Measurements from ENCODE around the gene PRKAB1. TPM values are rescaled to one million over a fixed set of nuclear protein-coding genes. Genes with fewer than 3 reads are reported as not detected.
A peak's percentile ranks its signal among the peaks of the same experiment; 100 is the strongest.

Gene PRKAB1
- total RNA-seq, 1 donor from 2014 or later: 22.7 TPM

GRCh38 chr12:119679490-119679889 lies 11.6 kb downstream of the PRKAB1 start:
- H3K4me1 Mint-ChIP-seq (ENCODE audit: low read depth, unreplicated experiment): no peaks in the 10 kb centered on the region
- no peak for DNase-seq (ENCODE audit: low read depth)
- H2AFZ ChIP-seq (ENCODE audit: low read depth, low read length): no peak overlapping the region
- no peak overlapping the region for H3K27ac Mint-ChIP-seq (ENCODE audit: unreplicated experiment)
- no peak overlapping the region for H3K27ac ChIP-seq (ENCODE audit: low read depth, low read length)
- no peaks in the 10 kb centered on the region for H3K9me3 ChIP-seq (ENCODE audit: insufficient read depth, low read depth, low read length)
- no peak for FAIRE-seq
- no peak overlapping the region for H3K4me3 ChIP-seq (ENCODE audit: insufficient read depth, low read depth, low read length)
- peaks cover 55% of the 10 kb centered on the region for H3K36me3 ChIP-seq (ENCODE audit: insufficient read depth, low read length)
- peak overlapping the region; percentile 12 for H3K4me3 Mint-ChIP-seq (ENCODE audit: unreplicated experiment)
- H4K20me1 ChIP-seq (ENCODE audit: insufficient read depth, low read length): peaks cover 5% of the 10 kb centered on the region
- peaks cover 2% of the 10 kb centered on the region for H3K9me3 Mint-ChIP-seq (ENCODE audit: unreplicated experiment)
- no peaks in the 10 kb centered on the region for H3K27me3 Mint-ChIP-seq (ENCODE audit: low read depth, unreplicated experiment)
- TF ChIP-seq EZH2 (IDR thresholded peaks at IDR 0.05; ENCODE audit: insufficient read depth, low read length) (no peak), CTCF (IDR thresholded peaks at IDR 0.05; ENCODE audit: insufficient read depth, low read depth, low read length) (no peak)
- no peak overlapping the region for H3K4me2 ChIP-seq (ENCODE audit: low read length)
- peaks cover 23% of the 10 kb centered on the region for H3K36me3 Mint-ChIP-seq (ENCODE audit: low read depth, unreplicated experiment)
- no peaks in the 10 kb centered on the region for H3K27me3 ChIP-seq (ENCODE audit: insufficient read depth, low read length)
- no peak overlapping the region for H3K9ac ChIP-seq (ENCODE audit: low read length)
- H3K79me2 ChIP-seq (ENCODE audit: insufficient read depth, low read length): no peaks in the 10 kb centered on the region
- peaks cover 5% of the 10 kb centered on the region for H3K4me1 ChIP-seq (ENCODE audit: insufficient read depth, low read length)

- Histone ChIP-seq H2AFZ (ENCODE audit: low read depth, low read length) (no peak overlapping the region), H4K20me1 (ENCODE audit: insufficient read depth, low read length) (peaks cover 4% of the 10 kb centered on the region), H3K4me3 (ENCODE audit: insufficient read depth, low read depth, low read length) (no peak overlapping the region), H3K79me2 (ENCODE audit: insufficient read depth, low read length) (no peaks in the 10 kb centered on the region), H3K4me1 (ENCODE audit: insufficient read depth, low read length) (peaks cover 5% of the 10 kb centered on the region), H3K27me3 (ENCODE audit: insufficient read depth, low read length) (no peaks in the 10 kb centered on the region), H3K36me3 (ENCODE audit: insufficient read depth, low read length) (peaks cover 40% of the 10 kb centered on the region), H3K27ac (ENCODE audit: low read depth, low read length) (no peak overlapping the region), H3K9ac (ENCODE audit: low read length) (no peak overlapping the region), H3K4me2 (ENCODE audit: low read length) (no peak overlapping the region), H3K9me3 (ENCODE audit: insufficient read depth, low read depth, low read length) (no peaks in the 10 kb centered on the region)
- DNase-seq (ENCODE audit: low read depth): no peak
- no peak for FAIRE-seq
- H3K36me3 Mint-ChIP-seq (ENCODE audit: low read depth, unreplicated experiment): peaks cover 21% of the 10 kb centered on the region
- TF ChIP-seq CTCF (IDR thresholded peaks at IDR 0.05; ENCODE audit: insufficient read depth, low read depth, low read length) (no peak), EZH2 (IDR thresholded peaks at IDR 0.05; ENCODE audit: insufficient read depth, low read length) (no peak)
- peaks cover 2% of the 10 kb centered on the region for H3K9me3 Mint-ChIP-seq (ENCODE audit: unreplicated experiment)
- H3K4me3 Mint-ChIP-seq (ENCODE audit: unreplicated experiment): no peak overlapping the region
- no peaks in the 10 kb centered on the region for H3K27me3 Mint-ChIP-seq (ENCODE audit: low read depth, unreplicated experiment)
- H3K4me1 Mint-ChIP-seq (ENCODE audit: low read depth, unreplicated experiment): no peaks in the 10 kb centered on the region
- H3K27ac Mint-ChIP-seq (ENCODE audit: unreplicated experiment): no peak overlapping the region
Observed at GRCh38 chr12:119681111-119681510, 13.2 kb downstream of the PRKAB1 start.

- Histone ChIP-seq H3K4me3 (ENCODE audit: insufficient read depth, low read depth, low read length) (no peak overlapping the region), H4K20me1 (ENCODE audit: insufficient read depth, low read length) (peaks cover 4% of the 10 kb centered on the region), H3K4me2 (ENCODE audit: low read length) (no peak overlapping the region), H3K9me3 (ENCODE audit: insufficient read depth, low read depth, low read length) (no peaks in the 10 kb centered on the region), H3K27me3 (ENCODE audit: insufficient read depth, low read length) (no peaks in the 10 kb centered on the region), H3K9ac (ENCODE audit: low read length) (no peak overlapping the region), H2AFZ (ENCODE audit: low read depth, low read length) (no peak overlapping the region), H3K27ac (ENCODE audit: low read depth, low read length) (no peak overlapping the region), H3K4me1 (ENCODE audit: insufficient read depth, low read length) (peaks cover 5% of the 10 kb centered on the region), H3K79me2 (ENCODE audit: insufficient read depth, low read length) (no peaks in the 10 kb centered on the region), H3K36me3 (ENCODE audit: insufficient read depth, low read length) (peaks cover 35% of the 10 kb centered on the region)
- H3K36me3 Mint-ChIP-seq (ENCODE audit: low read depth, unreplicated experiment): peaks cover 16% of the 10 kb centered on the region
- H3K27ac Mint-ChIP-seq (ENCODE audit: unreplicated experiment): no peak overlapping the region
- no peaks in the 10 kb centered on the region for H3K4me1 Mint-ChIP-seq (ENCODE audit: low read depth, unreplicated experiment)
- DNase-seq (ENCODE audit: low read depth) (no peak), FAIRE-seq (no peak)
- TF ChIP-seq EZH2 (IDR thresholded peaks at IDR 0.05; ENCODE audit: insufficient read depth, low read length) (no peak), CTCF (IDR thresholded peaks at IDR 0.05; ENCODE audit: insufficient read depth, low read depth, low read length) (no peak)
- no peak overlapping the region for H3K4me3 Mint-ChIP-seq (ENCODE audit: unreplicated experiment)
- H3K27me3 Mint-ChIP-seq (ENCODE audit: low read depth, unreplicated experiment): no peaks in the 10 kb centered on the region
- H3K9me3 Mint-ChIP-seq (ENCODE audit: unreplicated experiment): peaks cover 2% of the 10 kb centered on the region
Observed at GRCh38 chr12:119681728-119682638, 14.1 kb downstream of the PRKAB1 start.
